A549 (cell line): ENCODE data around the gene SLC25A39.

Experiments used
- PHF8 ChIP-seq: fragments of 200-600 bp; sonication (generic); IDR thresholded peaks from 2 replicates; pipeline ENCODE4 v1.6.1; 2016; ENCODE audit warnings: low read depth, mild to moderate bottlenecking, antibody characterized with exemption, moderate library complexity, borderline replicate concordance
- TF ChIP-seq, protein P1 (sequence below): fragments of >200 bp; sonication (Bioruptor Twin); formaldehyde crosslinking; IDR thresholded peaks from 3 replicates; pipeline ENCODE4 v1.5.1; 2016

DNA sequence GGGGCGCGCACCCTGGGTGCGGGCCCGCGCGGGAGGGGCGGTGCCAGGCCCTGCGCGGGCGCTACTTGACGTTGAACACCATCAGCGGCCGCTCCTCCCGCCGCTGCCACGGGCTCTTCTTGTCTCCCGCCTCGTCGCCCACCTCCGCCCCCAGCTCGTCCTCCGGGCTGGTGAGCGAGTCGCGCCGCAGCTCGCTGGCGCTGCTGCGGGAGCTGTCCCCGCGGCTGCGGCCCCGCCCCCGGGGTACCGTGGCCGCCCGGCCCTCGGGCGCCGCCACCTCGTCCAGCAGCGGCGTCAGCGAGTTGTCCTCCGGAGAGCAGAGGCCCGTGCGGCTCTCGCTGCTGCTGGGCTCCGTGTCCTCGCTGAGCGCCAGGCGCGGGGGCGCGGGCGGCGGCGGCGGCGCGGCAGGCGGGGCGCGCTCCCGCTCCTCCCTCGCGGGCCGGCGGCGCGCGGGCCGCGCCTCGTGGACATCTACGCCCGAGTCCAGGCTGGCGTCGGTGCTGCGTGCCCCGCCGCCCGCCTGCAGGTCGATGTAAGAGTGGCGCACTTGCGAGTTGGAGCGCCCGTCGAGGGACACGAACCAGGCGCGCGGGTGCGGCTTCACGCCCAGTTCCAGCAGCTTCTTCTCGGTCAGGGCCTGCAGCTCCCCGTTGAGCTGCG lies 29.2 kb upstream of the SLC25A39 start:
- no peak for TF ChIP-seq PHF8
- TF ChIP-seq, protein P1, sequence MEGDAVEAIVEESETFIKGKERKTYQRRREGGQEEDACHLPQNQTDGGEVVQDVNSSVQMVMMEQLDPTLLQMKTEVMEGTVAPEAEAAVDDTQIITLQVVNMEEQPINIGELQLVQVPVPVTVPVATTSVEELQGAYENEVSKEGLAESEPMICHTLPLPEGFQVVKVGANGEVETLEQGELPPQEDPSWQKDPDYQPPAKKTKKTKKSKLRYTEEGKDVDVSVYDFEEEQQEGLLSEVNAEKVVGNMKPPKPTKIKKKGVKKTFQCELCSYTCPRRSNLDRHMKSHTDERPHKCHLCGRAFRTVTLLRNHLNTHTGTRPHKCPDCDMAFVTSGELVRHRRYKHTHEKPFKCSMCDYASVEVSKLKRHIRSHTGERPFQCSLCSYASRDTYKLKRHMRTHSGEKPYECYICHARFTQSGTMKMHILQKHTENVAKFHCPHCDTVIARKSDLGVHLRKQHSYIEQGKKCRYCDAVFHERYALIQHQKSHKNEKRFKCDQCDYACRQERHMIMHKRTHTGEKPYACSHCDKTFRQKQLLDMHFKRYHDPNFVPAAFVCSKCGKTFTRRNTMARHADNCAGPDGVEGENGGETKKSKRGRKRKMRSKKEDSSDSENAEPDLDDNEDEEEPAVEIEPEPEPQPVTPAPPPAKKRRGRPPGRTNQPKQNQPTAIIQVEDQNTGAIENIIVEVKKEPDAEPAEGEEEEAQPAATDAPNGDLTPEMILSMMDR = no peak
